ENCODE measurements around the gene AOPEP.

- TF ChIP-seq, protein P1, sequence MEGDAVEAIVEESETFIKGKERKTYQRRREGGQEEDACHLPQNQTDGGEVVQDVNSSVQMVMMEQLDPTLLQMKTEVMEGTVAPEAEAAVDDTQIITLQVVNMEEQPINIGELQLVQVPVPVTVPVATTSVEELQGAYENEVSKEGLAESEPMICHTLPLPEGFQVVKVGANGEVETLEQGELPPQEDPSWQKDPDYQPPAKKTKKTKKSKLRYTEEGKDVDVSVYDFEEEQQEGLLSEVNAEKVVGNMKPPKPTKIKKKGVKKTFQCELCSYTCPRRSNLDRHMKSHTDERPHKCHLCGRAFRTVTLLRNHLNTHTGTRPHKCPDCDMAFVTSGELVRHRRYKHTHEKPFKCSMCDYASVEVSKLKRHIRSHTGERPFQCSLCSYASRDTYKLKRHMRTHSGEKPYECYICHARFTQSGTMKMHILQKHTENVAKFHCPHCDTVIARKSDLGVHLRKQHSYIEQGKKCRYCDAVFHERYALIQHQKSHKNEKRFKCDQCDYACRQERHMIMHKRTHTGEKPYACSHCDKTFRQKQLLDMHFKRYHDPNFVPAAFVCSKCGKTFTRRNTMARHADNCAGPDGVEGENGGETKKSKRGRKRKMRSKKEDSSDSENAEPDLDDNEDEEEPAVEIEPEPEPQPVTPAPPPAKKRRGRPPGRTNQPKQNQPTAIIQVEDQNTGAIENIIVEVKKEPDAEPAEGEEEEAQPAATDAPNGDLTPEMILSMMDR (IDR thresholded peaks at IDR 0.05; ENCODE audit: low read depth, low read length, poor library complexity, severe bottlenecking) = no peak
- no peak for TF ChIP-seq EZH2phosphoT487 (IDR thresholded peaks at IDR 0.05; ENCODE audit: borderline replicate concordance, low read length)
Observed at GRCh38 chr9:94685359-94685758, 41.1 kb upstream of the AOPEP start.

Data from DOHH2 (cell line).